HL-60 (cell line): ENCODE measurements around the gene DENND11.
A peak's percentile ranks its signal among the peaks of the same experiment; 100 is the strongest.

ENCODE experiments used
- DNase-seq, 2 experiments: peaks; one replicate each; pipeline ENCODE4 v3.0.0-alpha.2; 2010 to 2020; ENCODE audit warnings: low read depth in 1 of 2, low spot score in 1 of 2
- H3K27ac ChIP-seq: fragments of 250-450 bp; sonication (Bioruptor Pico); replicated peaks from 2 replicates; pipeline ENCODE4 v1.5.1; 2020; ENCODE audit warnings: mild to moderate bottlenecking, moderate library complexity
- H3K27me3 ChIP-seq: fragments of 250-450 bp; sonication (Bioruptor Pico); 2 replicates; pipeline ENCODE4 v1.5.1; 2021; ENCODE audit warnings: mild to moderate bottlenecking, moderate library complexity; ENCODE audit not compliant: insufficient read depth, poor library complexity, severe bottlenecking
- H3K4me3 ChIP-seq: replicated peaks from 2 replicates; pipeline ENCODE4 v1.5.1; 2011; ENCODE audit warnings: mild to moderate bottlenecking, control low read depth, low read length; ENCODE audit not compliant: insufficient read depth
- GABPA ChIP-seq: IDR thresholded peaks from 2 replicates; pipeline ENCODE4 v1.6.1; 2012; ENCODE audit warnings: low read depth
- POLR2AphosphoS5 ChIP-seq: IDR thresholded peaks from 2 replicates; pipeline ENCODE4 v1.6.1; 2012; ENCODE audit warnings: low read depth
- SPI1 ChIP-seq: IDR thresholded peaks from 2 replicates; pipeline ENCODE4 v1.6.1; 2012; ENCODE audit warnings: low read depth, mild to moderate bottlenecking, borderline replicate concordance
- TF ChIP-seq, protein P1 (sequence below): IDR thresholded peaks from one replicate; pipeline ENCODE4 v1.5.1; 2011; ENCODE audit warnings: low read length, control low read depth, inconsistent platforms; ENCODE audit not compliant: insufficient read depth
- TF ChIP-seq, protein P2 (sequence below): IDR thresholded peaks from 2 replicates; pipeline ENCODE4 v1.6.1; 2012; ENCODE audit warnings: low read depth; ENCODE audit not compliant: insufficient replicate concordance

DENND11 gene

DNA sequence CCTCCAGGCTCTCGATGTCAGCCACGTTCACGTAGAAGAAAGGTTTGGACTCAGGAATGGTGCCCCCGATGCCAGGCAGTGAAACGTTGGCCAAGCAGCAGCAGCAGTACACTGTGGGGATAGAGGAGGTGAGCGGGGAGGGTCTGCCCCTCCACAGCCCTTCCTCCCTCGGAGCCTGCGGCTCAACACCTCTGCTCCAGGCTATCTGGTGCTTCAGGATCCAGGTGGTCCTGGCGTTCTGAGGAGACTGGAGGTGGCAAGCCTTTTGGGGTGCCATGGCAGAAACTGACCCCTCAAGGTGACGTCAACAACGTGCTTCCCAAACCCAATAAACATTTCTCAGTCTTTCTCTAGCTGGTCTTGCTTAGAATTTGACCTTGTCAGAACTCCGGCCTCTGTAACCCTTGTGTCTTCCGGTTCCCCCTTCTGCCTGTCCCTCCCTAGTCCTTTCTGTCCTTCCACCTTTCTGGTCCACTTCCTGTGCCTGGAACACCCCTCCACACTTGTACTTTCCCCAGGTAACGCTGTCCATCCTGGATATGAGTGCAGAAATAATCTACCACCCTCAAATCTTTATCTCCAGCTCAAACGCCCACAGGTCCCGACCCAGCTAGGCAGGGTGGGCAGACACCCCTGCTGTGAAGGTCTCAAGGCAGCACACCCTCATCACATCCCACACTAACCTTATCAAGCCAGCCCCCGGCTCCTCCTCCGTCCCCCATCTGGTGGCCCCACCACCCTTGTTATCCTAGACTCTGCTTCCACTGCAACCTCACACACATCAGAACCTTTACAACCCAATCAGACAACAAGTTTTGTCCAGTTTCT lies 36.5 kb downstream of the DENND11 start:
- no peak overlapping the region for H3K4me3 ChIP-seq
- no peaks in the 10 kb centered on the region for H3K27me3 ChIP-seq
- TF ChIP-seq SPI1 (no peak), POLR2AphosphoS5 (no peak)
- TF ChIP-seq, protein P1, sequence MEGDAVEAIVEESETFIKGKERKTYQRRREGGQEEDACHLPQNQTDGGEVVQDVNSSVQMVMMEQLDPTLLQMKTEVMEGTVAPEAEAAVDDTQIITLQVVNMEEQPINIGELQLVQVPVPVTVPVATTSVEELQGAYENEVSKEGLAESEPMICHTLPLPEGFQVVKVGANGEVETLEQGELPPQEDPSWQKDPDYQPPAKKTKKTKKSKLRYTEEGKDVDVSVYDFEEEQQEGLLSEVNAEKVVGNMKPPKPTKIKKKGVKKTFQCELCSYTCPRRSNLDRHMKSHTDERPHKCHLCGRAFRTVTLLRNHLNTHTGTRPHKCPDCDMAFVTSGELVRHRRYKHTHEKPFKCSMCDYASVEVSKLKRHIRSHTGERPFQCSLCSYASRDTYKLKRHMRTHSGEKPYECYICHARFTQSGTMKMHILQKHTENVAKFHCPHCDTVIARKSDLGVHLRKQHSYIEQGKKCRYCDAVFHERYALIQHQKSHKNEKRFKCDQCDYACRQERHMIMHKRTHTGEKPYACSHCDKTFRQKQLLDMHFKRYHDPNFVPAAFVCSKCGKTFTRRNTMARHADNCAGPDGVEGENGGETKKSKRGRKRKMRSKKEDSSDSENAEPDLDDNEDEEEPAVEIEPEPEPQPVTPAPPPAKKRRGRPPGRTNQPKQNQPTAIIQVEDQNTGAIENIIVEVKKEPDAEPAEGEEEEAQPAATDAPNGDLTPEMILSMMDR: no peak
- H3K27ac ChIP-seq: no peak overlapping the region
- no peak for DNase-seq

DNA sequence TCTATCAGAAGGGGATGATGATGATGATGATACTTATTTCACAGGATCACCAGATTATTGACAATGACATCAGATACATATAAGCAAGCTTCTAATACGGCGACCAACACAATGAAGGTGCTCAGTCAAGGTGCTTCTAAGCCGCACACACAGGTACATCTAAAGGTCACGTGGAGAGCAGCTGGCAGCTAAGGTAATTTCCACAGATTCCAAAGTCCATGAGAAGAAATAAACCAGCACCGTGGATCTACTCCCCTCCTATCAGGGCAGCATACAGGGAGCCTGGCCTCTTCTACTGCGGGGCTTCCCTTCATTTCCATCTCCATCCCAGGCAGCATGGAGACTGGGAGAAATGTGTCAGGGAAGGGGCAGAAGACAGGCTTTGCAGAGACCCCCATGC lies 37.5 kb downstream of the DENND11 start:
- TF ChIP-seq, protein P1: no peak
- TF ChIP-seq, protein P2, sequence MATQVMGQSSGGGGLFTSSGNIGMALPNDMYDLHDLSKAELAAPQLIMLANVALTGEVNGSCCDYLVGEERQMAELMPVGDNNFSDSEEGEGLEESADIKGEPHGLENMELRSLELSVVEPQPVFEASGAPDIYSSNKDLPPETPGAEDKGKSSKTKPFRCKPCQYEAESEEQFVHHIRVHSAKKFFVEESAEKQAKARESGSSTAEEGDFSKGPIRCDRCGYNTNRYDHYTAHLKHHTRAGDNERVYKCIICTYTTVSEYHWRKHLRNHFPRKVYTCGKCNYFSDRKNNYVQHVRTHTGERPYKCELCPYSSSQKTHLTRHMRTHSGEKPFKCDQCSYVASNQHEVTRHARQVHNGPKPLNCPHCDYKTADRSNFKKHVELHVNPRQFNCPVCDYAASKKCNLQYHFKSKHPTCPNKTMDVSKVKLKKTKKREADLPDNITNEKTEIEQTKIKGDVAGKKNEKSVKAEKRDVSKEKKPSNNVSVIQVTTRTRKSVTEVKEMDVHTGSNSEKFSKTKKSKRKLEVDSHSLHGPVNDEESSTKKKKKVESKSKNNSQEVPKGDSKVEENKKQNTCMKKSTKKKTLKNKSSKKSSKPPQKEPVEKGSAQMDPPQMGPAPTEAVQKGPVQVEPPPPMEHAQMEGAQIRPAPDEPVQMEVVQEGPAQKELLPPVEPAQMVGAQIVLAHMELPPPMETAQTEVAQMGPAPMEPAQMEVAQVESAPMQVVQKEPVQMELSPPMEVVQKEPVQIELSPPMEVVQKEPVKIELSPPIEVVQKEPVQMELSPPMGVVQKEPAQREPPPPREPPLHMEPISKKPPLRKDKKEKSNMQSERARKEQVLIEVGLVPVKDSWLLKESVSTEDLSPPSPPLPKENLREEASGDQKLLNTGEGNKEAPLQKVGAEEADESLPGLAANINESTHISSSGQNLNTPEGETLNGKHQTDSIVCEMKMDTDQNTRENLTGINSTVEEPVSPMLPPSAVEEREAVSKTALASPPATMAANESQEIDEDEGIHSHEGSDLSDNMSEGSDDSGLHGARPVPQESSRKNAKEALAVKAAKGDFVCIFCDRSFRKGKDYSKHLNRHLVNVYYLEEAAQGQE: no peak
- TF ChIP-seq GABPA (no peak), POLR2AphosphoS5 (no peak), SPI1 (no peak)
- DNase-seq: no peak
- no peak overlapping the region for H3K27ac ChIP-seq

DNA sequence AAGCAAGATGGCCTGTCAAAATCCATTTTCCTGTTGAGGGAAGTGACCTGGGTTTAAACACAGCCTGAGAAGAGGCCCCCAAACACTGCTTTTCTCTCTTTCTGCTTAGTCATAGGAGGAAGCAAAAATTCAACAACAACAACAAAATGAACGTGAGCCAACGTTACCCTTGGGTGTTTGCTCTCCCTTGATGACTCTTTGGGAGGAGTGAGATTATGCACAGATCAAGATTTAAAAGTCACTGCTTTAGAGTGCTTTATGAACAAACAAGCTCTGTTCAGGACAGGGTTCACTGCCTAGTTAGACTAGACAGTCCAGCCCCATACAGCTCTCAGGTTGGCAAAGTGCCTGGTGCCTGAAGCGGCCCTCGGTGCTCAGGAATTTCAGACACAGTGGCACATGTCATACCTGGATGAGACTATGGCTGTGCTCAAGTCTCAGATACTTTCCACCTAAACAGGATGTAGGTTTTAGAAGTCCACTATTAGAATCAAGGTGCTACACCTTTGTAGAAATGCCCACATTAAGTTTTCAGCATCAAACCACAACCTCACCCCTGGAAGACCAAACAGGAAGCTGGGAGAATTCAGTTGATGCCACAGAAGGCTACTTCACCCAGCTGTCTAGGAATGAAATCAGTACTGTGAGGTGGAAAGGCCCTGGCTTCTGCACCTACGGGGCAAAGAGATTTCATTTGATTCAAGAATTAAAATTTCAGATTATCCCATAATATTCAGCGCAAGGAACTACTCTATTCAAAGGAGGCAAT lies 38.7 kb downstream of the DENND11 start:
- no peak overlapping the region for H3K4me3 ChIP-seq
- TF ChIP-seq, protein P2: no peak
- no peak for TF ChIP-seq GABPA
- TF ChIP-seq SPI1: no peak
- no peak for TF ChIP-seq POLR2AphosphoS5
- TF ChIP-seq, protein P1: no peak
- peak in 1 of 2 experiments; percentile 19 for DNase-seq
- peak overlapping the region; percentile 49 for H3K27ac ChIP-seq
- no peaks in the 10 kb centered on the region for H3K27me3 ChIP-seq

More for the DNA sequence above, 37.5 kb downstream of the DENND11 start:
- Histone ChIP-seq H3K27me3 (no peaks in the 10 kb centered on the region), H3K4me3 (no peak overlapping the region)
